RWPE1 (cell line): ENCODE measurements around the gene CD1E.

Source experiments
- CTCF ChIA-PET: fragments of 350-600 bp; sonication (Branson Sonifier 250); formaldehyde crosslinking; extraction: SDS; loops from one replicate; lab custom pipeline; 2021; lab: Yijun Ruan, JAX
- POLR2A ChIA-PET: fragments of 400-600 bp; formaldehyde crosslinking; extraction: SDS; loops from one replicate; lab custom pipeline; 2020; ENCODE audit warnings: antibody characterized with exemption; ENCODE audit not compliant: low non-redundant PET; lab: Yijun Ruan, JAX
- DNase-seq: peaks from one replicate; pipeline ENCODE4 v3.0.0; 2012; ENCODE audit warnings: low spot score
- H3K27ac ChIP-seq: fragments of 450-650 bp; 2 replicates; pipeline ENCODE4 v1.5.1; 2017
- TF ChIP-seq, protein P1 (sequence below): fragments of 450-650 bp; conservative IDR thresholded peaks from 2 replicates; pipeline ENCODE4 v1.5.1; 2017; ENCODE audit warnings: low read depth, mild to moderate bottlenecking

Gene CD1E

DNA sequence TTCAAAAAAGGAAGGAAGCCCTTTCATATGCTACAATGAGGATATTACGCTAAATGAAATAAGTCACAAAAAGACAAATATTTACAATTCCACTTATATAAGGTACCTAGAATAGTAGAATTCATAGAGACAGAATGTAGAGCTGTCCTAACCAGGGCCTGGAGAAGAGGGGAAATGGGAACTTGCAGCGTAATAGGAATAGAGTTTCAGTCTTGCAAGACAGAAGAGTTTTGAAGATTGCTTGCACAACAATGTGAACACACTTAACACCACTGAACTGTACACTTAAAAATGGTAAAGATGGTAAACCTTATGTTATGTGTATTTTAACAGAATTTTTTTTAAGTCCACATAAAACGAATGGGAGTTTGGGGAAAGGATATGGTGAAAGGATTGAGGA, 25.3 kb upstream of the CD1E start:
- TF ChIP-seq, protein P1, sequence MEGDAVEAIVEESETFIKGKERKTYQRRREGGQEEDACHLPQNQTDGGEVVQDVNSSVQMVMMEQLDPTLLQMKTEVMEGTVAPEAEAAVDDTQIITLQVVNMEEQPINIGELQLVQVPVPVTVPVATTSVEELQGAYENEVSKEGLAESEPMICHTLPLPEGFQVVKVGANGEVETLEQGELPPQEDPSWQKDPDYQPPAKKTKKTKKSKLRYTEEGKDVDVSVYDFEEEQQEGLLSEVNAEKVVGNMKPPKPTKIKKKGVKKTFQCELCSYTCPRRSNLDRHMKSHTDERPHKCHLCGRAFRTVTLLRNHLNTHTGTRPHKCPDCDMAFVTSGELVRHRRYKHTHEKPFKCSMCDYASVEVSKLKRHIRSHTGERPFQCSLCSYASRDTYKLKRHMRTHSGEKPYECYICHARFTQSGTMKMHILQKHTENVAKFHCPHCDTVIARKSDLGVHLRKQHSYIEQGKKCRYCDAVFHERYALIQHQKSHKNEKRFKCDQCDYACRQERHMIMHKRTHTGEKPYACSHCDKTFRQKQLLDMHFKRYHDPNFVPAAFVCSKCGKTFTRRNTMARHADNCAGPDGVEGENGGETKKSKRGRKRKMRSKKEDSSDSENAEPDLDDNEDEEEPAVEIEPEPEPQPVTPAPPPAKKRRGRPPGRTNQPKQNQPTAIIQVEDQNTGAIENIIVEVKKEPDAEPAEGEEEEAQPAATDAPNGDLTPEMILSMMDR = no peak
- CTCF ChIA-PET = no interaction called here
- no peak for DNase-seq
- H3K27ac ChIP-seq = no peak overlapping the region
- POLR2A ChIA-PET = no interaction called here

DNA sequence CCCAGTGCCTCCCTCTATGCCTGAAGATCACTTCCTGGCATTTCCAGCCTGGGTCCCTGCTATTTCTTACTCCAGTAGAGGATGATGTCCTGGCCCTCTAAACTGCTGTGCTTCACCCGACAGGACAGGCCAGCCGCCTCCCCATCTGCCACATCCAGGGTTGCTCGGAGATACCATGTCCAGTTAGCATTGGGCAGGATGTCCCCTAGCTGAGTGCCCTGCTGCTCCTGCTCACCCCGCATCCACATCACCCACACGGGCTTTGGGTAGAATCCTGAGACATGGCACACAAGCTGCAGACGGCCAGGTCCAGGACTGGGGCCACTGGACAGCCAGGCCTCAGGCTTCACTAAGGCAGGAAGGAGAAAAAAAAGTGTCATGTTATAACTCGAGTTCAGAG, 24.4 kb upstream of the CD1E start:
- no peak overlapping the region for H3K27ac ChIP-seq
- ChIA-PET CTCF (interaction anchor here (0.6 kb wide), 1 partner anchor 392 kb away, joined by 3 read pairs; the partner anchor contains the start of gene OR6K3), POLR2A (no interaction called here)
- no peak for DNase-seq
- TF ChIP-seq, protein P1 = no peak

DNA sequence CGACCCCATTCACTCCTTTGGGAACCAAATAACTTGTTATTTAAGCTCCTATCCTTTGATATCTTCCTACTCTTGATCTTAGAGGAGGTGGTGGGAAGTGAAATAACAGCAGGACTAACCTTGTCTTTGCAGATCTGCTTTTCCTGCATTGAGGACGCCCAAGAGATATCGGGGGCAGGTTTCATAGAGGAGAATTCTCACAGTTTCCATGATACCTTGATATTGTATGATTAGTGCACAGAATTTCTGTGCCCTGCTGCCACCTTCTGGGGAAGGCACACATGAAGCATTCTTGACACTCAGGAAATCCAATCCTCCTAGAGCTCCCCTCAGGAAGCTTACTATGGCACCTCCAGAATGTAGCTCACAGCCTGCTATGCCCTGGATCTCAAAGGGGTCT, 24.0 kb upstream of the CD1E start:
- TF ChIP-seq, protein P1 = no peak
- ChIA-PET POLR2A (no interaction called here), CTCF (no interaction called here)
- DNase-seq = no peak
- H3K27ac ChIP-seq = no peak overlapping the region

DNA sequence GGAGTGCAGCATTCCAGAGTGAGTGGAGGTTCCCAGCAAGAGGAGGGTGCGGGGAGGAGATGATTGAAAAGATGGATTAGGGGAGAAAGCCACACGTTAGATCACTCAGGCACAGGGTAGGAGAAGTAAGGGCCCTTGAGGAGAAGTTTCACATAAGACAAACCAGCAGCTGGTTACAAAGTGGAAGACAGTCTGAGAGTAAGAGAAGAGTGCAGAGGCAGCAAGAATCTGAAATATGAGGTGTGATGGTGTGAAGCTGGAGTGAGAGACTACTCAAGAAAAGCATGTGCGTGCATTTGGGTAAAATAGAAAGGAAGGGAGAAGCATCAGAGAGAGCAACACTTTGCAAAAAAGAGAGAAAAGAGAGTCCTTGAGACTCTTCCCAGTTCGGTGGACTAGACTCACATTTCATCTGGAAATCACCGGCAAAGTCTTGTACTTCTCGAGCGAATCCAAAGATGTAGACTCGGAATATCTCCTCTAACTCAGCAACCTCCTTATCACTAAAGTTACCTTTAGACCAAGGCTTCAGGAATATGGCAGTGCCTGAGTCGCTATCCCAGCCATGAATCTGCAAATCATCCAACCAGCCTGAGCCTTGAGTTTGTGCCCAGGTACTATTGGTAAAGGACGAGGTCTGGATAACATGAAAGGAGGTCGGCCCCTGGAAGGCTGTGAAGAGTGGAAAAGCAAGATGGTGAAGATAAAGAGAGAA, 23.1 kb upstream of the CD1E start:
- H3K27ac ChIP-seq = no peak overlapping the region
- TF ChIP-seq, protein P1 = no peak
- no peak for DNase-seq
- ChIA-PET CTCF (no interaction called here), POLR2A (no interaction called here)

DNA sequence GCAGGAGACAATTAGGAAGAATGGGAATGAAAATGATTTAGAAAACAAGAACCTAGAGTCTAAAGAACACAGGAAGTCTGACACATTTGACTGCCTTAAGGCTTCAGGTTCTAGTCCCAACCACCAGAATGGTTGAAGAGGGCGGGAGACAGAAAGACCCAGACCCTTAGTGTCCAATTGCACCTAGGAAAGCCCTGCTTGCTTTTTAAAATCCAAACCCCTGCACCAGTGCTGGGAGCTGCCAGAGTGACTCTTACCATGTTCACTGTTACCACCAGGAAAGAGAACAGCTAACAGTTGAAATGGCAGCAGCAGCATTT, 22.6 kb upstream of the CD1E start:
- ChIA-PET POLR2A (no interaction called here), CTCF (no interaction called here)
- TF ChIP-seq, protein P1 = no peak
- no peak overlapping the region for H3K27ac ChIP-seq
- DNase-seq = no peak

DNA sequence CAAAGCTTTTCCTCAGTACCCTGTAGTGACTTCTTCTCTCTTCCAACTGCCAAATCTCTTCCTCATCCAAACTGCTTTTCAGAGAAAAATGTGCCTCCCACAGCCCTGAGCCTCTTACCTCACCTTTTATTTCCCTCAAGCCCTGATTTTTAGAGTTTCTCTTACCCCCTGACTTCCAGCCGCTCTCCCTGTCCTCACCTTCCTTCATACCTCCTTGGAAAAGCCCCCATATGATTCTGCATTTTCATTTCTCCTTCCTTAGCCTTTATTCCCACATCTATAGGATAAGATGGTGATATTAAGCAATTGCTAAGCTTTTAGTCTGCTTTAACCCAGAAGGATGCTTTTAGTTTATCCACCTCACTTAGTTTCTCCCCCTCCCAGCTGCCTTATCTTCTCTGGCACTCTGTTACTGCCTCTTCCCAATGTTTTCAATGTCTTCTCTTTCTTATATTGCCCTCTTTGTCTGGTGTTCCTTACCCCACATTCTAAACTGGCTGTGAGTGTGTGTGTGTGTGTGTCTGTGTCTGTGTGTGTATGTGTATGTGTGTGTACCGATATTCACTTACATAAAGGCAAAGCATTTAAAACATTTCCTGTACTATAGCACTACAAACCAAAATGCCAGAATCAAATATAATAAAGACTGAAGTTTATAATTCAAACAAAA, 22.1 kb upstream of the CD1E start, which contains the start of gene CD1B:
TSS of gene CD1B (minus strand) at position 51 of the 670 bp plus-strand sequence. CDS start 108 bp downstream, outside the sequence.
- CTCF ChIA-PET = interaction anchor here (0.7 kb wide), 1 partner anchor 126 kb away, joined by 3 read pairs; no protein-coding TSS in a partner anchor

More for the DNA sequence above, 22.1 kb upstream of the CD1E start, which contains the start of gene CD1B:
- no peak for DNase-seq
- POLR2A ChIA-PET = no interaction called here
- TF ChIP-seq, protein P1 = no peak
- no peak within 1 kb of the TSS for H3K27ac ChIP-seq
